Measurements from ENCODE around the gene DNASE1L2.

The DNASE1L2 gene

GRCh38 chr16:2284001-2284770 lies 47.9 kb downstream of the DNASE1L2 start:
- in situ Hi-C loops (cut with HindIII; ENCODE audit: low sequenced_read_pairs): no loop called here

GRCh38 chr16:2284797-2285576 lies 48.7 kb downstream of the DNASE1L2 start:
- in situ Hi-C loops (cut with HindIII; ENCODE audit: low sequenced_read_pairs): no loop called here

- in situ Hi-C loops (cut with HindIII; ENCODE audit: low sequenced_read_pairs): no loop called here
These were observed 49.5 kb downstream of the DNASE1L2 start for GRCh38 chr16:2285731-2286191.

GRCh38 chr16:2286550-2286949 lies 50.3 kb downstream of the DNASE1L2 start:
- in situ Hi-C loops (cut with HindIII; ENCODE audit: low sequenced_read_pairs): no loop called here

- in situ Hi-C loops (cut with HindIII; ENCODE audit: low sequenced_read_pairs): no loop called here
These were observed 51.8 kb downstream of the DNASE1L2 start for GRCh38 chr16:2287916-2288547.

All from DLD1 (cell line).